Left lung (tissue), 14 donors: Measurements from ENCODE around the gene PDE10A. TPM values are rescaled to one million over a fixed set of nuclear protein-coding genes. Genes with fewer than 3 reads are reported as not detected.

Experiments used
- ATAC-seq: fragments of 200-7000 bp; cut with Tn5 transposase; one replicate; pipeline ENCODE4 v1.9.1; 2020; ENCODE audit warnings: moderate library complexity
- DNase-seq, 4 donors: peaks; one replicate each; pipeline ENCODE4 v3.0.0-alpha.2; 2013 to 2020
- H3K27ac ChIP-seq, 2 donors: fragments of 200-600 bp; sonication (generic) in 1 of 2; one replicate each; pipeline versions ENCODE4 v1.5.0 to v1.8.0; 2020 to 2021
- H3K27me3 ChIP-seq, 2 donors: fragments of 200-600 bp; sonication (generic) in 1 of 2; one replicate each; pipeline versions ENCODE4 v1.5.0 to v1.8.0; 2020 to 2021
- H3K36me3 ChIP-seq, 2 donors: fragments of 200-600 bp; sonication (generic) in 1 of 2; one replicate each; pipeline versions ENCODE4 v1.5.0 to v1.8.0; 2020 to 2021
- H3K4me1 ChIP-seq, 2 donors: fragments of 200-600 bp; one replicate each; pipeline ENCODE4 v1.8.0; 2021
- H3K4me3 ChIP-seq, 2 donors: fragments of 200-600 bp; sonication (generic) in 1 of 2; one replicate each; pipeline versions ENCODE4 v1.5.0 to v1.8.0; 2020 to 2021; ENCODE audit warnings: mild to moderate bottlenecking in 1 of 2
- H3K9me3 ChIP-seq, 2 donors: fragments of 200-600 bp; sonication (generic) in 1 of 2; one replicate each; pipeline versions ENCODE4 v1.5.0 to v1.8.0; 2020 to 2021
- CTCF ChIP-seq, 2 donors: fragments of 200-600 bp; sonication (generic) in 1 of 2; IDR thresholded peaks; one replicate each; pipeline versions ENCODE4 v1.5.0 to v1.8.0; 2021; ENCODE audit warnings: antibody characterized with exemption in 2 of 2
- intact Hi-C, 2 donors: fragments of 100-400 bp; cut with DNase I; formaldehyde crosslinking; loops; one replicate each; pipeline versions ENCODE4 v1.11.2 to v1.14.2; 2022
- long read RNA-seq, 12 donors: library from polyadenylated mRNA in 2 of 12; unstranded in 2 of 12; transcript quantifications; one replicate each; pipeline ENCODE4 v2.0.0 and lab custom pipeline, GENCODE V29; 2019 to 2026
- polyA plus RNA-seq, 6 donors: library from polyadenylated mRNA; unstranded; fragments of 120-200 nt; gene quantifications; one replicate each; pipeline ENCODE4 v1.2.1, GENCODE V29; 2013; ENCODE audit not compliant: insufficient read length in 6 of 6
- total RNA-seq, 2 donors: library from RNA; stranded (reverse); fragmentation: NEBNext Ultra II Directional; extraction: Animal tissue kit (Norgen Biotek cat#: 25700); gene quantifications; one replicate each; pipeline ENCODE4 v1.2.1, GENCODE V29; 2021
- donor health status: DM: no; HTN: yes; CAD: no.
- donor health status: DM: no; HTN: no; CAD: no.

PDE10A gene
- total RNA-seq (1 to 10 TPM; 1.3 to 3.8 TPM), polyA plus RNA-seq (10 to 100 TPM in 1 of 6 donors, 1 to 10 TPM in 5; 7.0 to 10.0 (median 9.0) TPM)
- long read RNA-seq, donor 1 = 0 reads
- long read RNA-seq, donor 2 = 0 reads
- long read RNA-seq, donor 3 = 0 reads
- long read RNA-seq, donor 4 = 0 reads
- long read RNA-seq, donor 5 = 0 reads
- long read RNA-seq, donor 6 = 0 reads
- long read RNA-seq, donor 7 = 0 reads
- long read RNA-seq, donor 8, full-length matches to known transcripts = 1 of 1 reads
- long read RNA-seq, donor 8, partial matches to known transcripts = 0 of 1 reads
- long read RNA-seq, donor 8, other reads (novel, unspliced or antisense) = 0 of 1 reads
- long read RNA-seq, donor 9 = 0 reads
- long read RNA-seq, donor 10 = 0 reads
- long read RNA-seq, donor 11, full-length matches to known transcripts = 3 of 3 reads
- long read RNA-seq, donor 11, partial matches to known transcripts = 0 of 3 reads
- long read RNA-seq, donor 11, other reads (novel, unspliced or antisense) = 0 of 3 reads
- long read RNA-seq, donor 12, full-length matches to known transcripts = 2 of 2 reads
- long read RNA-seq, donor 12, partial matches to known transcripts = 0 of 2 reads
- long read RNA-seq, donor 12, other reads (novel, unspliced or antisense) = 0 of 2 reads

- Histone ChIP-seq H3K4me3 (peak within 1 kb of the TSS; percentile 41 to 43), H3K27ac (peak within 1 kb of the TSS in 1 of 2 donors; percentile 33), H3K4me1 (peaks cover 10 to 28% of the 10 kb centered on the region in 2 donors), H3K27me3 (peaks cover 60 to 99% of the 10 kb centered on the region in 2 donors), H3K9me3 (no peaks in the 10 kb centered on the region), H3K36me3 (no peaks in the 10 kb centered on the region)
- TF ChIP-seq CTCF (IDR thresholded peaks at IDR 0.05) = no peak
- intact Hi-C loops = no loop called here
- ATAC-seq (peak; percentile 49), DNase-seq (peak in 3 of 4 donors; percentile 62 to 84 (median 68))
These were observed at the start of gene PDE10A for GRCh38 chr6:165662749-165663376. Gene PDE10A, minus strand, starts transcription at chr6:165663241. Its CDS starts 430 bp downstream, at chr6:165662811.

DNA sequence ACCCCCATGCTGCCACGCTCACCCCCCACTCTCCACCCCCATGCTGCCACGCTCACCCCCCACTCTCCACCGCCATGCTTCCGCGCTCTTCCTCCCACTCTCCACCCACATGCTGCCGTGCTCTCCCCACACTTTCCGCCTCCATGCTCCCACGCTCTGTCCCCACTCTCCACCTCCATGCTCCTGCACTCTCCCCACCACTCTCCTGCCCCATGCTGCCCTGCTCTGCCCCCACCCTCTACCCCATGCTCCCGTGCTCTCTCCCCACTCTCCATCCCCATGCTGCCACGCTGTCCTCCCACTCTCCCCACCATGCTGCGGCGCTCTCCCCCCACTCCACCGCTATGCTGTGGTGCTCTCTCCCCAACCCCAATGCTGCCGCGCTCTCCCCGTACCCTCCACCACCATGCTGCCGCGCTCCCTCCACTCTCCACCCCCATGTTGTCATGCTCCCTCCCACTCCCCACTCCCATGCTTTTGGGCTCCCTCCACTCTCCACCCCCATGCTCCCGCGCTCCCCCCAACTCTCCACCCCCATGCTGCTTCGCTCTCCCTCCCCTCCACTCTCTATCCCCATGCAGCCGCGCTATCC is 46.0 kb upstream of the PDE10A start:
- Histone ChIP-seq H3K4me1 (no peaks in the 10 kb centered on the region), H3K27me3 (no peaks in the 10 kb centered on the region), H3K4me3 (no peak overlapping the region), H3K27ac (no peak overlapping the region), H3K36me3 (no peaks in the 10 kb centered on the region), H3K9me3 (no peaks in the 10 kb centered on the region)
- ATAC-seq (no peak), DNase-seq (peak in 1 of 4 donors; percentile 55)
- intact Hi-C loops = no loop called here
- TF ChIP-seq CTCF (IDR thresholded peaks at IDR 0.05) = no peak

DNA sequence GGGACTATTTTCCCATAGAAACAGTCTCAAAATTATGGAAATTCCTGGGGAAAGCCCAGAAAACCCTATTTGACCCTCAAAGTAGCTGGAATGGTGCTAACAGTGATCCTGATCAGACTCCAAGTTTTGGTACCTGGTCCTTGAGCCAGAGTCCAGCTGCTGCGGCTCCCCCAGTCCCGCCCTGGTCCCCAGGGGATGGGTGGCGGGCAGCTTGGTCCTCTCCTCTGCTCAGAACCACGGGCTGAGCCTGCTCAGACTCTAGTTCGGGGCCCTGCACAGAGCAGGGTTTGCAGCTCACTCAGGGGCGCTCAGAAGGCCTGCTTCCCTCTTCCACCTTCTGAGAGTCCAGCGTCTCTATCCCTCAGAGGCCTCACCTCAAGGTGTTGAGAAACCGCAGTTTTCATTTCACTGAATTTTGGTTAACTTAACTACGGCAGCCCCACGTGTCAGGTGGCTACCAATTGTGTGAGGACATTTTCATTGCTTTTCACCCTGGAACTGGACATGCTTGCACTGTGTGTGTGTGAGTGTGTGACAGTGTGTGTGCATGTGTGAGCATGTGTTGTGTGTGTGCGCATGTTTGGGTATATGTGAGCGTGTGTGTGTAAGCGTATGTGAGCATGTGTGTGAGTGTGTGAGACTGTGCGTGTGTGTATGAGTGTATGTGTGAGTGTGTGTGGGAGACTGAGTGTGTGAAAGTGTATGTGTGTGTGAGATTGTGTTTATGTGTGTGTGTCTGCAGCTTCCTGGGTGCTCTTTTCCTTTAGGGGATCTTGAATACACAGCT is 44.2 kb upstream of the PDE10A start:
- no peak for ATAC-seq

DNA sequence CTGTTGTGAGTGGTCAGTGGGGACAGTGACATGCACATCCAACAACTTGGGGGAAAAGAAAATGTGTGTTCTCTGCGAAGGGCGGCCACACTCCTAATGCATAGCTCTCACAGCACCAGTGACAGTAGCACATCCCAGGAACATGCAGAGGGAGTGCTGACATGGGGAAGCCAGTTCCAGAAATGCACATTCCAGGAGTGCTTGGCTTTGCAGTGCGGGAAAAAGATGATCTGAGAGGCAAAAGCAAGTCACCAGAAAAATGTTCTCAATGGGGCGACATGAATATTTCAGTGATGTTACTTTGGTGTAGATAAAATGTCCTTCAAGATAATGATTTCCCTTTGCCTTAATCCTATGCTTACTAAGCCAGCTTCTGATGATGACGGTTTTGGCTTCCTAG is 42.9 kb upstream of the PDE10A start:
- Histone ChIP-seq H3K36me3 (no peaks in the 10 kb centered on the region), H3K4me1 (no peaks in the 10 kb centered on the region), H3K27ac (no peak overlapping the region), H3K4me3 (no peak overlapping the region), H3K27me3 (no peaks in the 10 kb centered on the region), H3K9me3 (no peaks in the 10 kb centered on the region)
- DNase-seq (no peak), ATAC-seq (no peak)
- TF ChIP-seq CTCF (IDR thresholded peaks at IDR 0.05) = no peak
- intact Hi-C loops = no loop called here

More for the DNA sequence above, 44.2 kb upstream of the PDE10A start:
- no peaks in the 10 kb centered on the region for H3K27me3 ChIP-seq
- no peak overlapping the region for H3K4me3 ChIP-seq
- no peak overlapping the region for H3K27ac ChIP-seq
- intact Hi-C loops = no loop called here
- H3K36me3 ChIP-seq = no peaks in the 10 kb centered on the region
- no peak for TF ChIP-seq CTCF (IDR thresholded peaks at IDR 0.05)
- H3K9me3 ChIP-seq = no peaks in the 10 kb centered on the region
- DNase-seq = peak in 1 of 4 donors; percentile 57
- H3K4me1 ChIP-seq = no peaks in the 10 kb centered on the region
